Esophagus muscularis mucosa (tissue), 4 donors: ENCODE results near the gene NEK2. TPM values are rescaled to one million over a fixed set of nuclear protein-coding genes. Genes with fewer than 3 reads are reported as not detected.

Source experiments
- DNase-seq: peaks from one replicate; pipeline ENCODE4 v3.0.0-alpha.2; 2017; ENCODE audit errors: extremely low spot score
- H3K27ac ChIP-seq, 4 donors: fragments of 200-600 bp; sonication (generic); replicated peaks in 1 of 4; 1 replicate in 3 of 4; 2 replicates in 1 of 4; pipeline ENCODE4 v1.5.1; 2016 to 2019; ENCODE audit warnings: mild to moderate bottlenecking in 1 of 4
- H3K27me3 ChIP-seq, 4 donors: fragments of 200-600 bp; sonication (generic); one replicate each; pipeline versions ENCODE4 v1.5.1 to v1.6.0; 2016 to 2019
- H3K36me3 ChIP-seq, 4 donors: fragments of 200-600 bp; sonication (generic); one replicate each; pipeline ENCODE4 v1.5.1; 2016 to 2019
- H3K4me1 ChIP-seq, 4 donors: fragments of 200-600 bp; sonication (generic); one replicate each; pipeline ENCODE4 v1.5.1; 2016 to 2019
- H3K4me3 ChIP-seq, 4 donors: fragments of 200-600 bp; sonication (generic); 1 replicate in 2 of 4; 2 replicates in 2 of 4; pipeline ENCODE4 v1.5.1; 2016 to 2019; ENCODE audit warnings: mild to moderate bottlenecking in 4 of 4, moderate library complexity in 1 of 4
- H3K9me3 ChIP-seq, 4 donors: fragments of 200-600 bp; sonication (generic); 1 replicate in 3 of 4; 2 replicates in 1 of 4; pipeline ENCODE4 v1.5.1; 2016 to 2019
- EP300 ChIP-seq: sonication (generic); formaldehyde crosslinking; IDR thresholded peaks from one replicate; pipeline ENCODE4 v1.6.1; 2017; ENCODE audit warnings: antibody characterized with exemption
- POLR2A ChIP-seq: fragments of 450-650 bp; IDR thresholded peaks from one replicate; pipeline ENCODE4 v1.6.1; 2017; ENCODE audit warnings: antibody characterized with exemption, moderate library complexity, mild to moderate bottlenecking, low read depth
- POLR2AphosphoS5 ChIP-seq, 2 donors: sonication (generic); formaldehyde crosslinking; IDR thresholded peaks; one replicate each; pipeline ENCODE4 v1.6.1; 2017; ENCODE audit warnings: antibody characterized with exemption in 2 of 2
- WGBS: methylation state at CpG from one replicate; pipeline ENCODE4 v1.1.5; 2018; 5-methylcytosine and 5-hydroxymethylcytosine counted together
- intact Hi-C: fragments of 100-400 bp; cut with DNase I; formaldehyde crosslinking; loops from one replicate; pipeline ENCODE4 v1.15.1; 2023
- total RNA-seq, 4 donors: library from RNA; depleted of rRNA; stranded (reverse); fragments of >200 nt; gene quantifications; one replicate each; pipeline versions ENCODE4 v1.1.0 to v1.2.1, GENCODE V29; 2016
- TF ChIP-seq, protein P1 (sequence below), 3 experiments: fragments of 200-600 bp in 2 of 3; fragments of 450-650 bp in 1 of 3; sonication (generic) in 2 of 3; IDR thresholded peaks; one replicate each; pipeline ENCODE4 v1.5.1; 2017 to 2019; ENCODE audit warnings: antibody characterized with exemption in 3 of 3, mild to moderate bottlenecking in 2 of 3, moderate library complexity in 1 of 3

Gene NEK2
- total RNA-seq, 4 donors from 2014 or later, result not detected

DNA sequence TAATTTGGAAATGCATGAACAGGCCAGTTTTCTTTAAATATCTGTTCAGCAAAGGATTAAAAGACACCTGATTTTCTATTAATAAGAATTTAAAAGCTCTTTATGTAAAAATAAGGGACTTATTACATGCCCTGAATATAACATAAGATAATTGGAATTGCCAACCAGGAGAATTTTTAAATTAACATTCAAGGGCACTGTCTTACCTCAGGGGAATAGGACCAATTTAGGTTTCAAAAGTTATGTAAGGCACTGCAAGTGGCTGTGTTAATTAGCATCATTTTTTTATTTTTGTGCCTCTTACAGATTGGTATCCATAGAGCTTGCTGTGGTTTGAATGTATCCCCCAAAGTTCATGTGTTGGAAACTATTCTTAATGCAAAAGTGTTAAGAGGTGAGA, 1.3 kb upstream of the NEK2 start:
- Histone ChIP-seq H3K4me3 (no peak overlapping the region), H3K27ac (no peak overlapping the region), H3K9me3 (no peaks in the 10 kb centered on the region), H3K4me1 (peaks cover 11 to 17% (median 14%) of the 10 kb centered on the region in 4 donors), H3K36me3 (no peaks in the 10 kb centered on the region), H3K27me3 (no peaks in the 10 kb centered on the region)
- no peak for DNase-seq
- intact Hi-C loops, result no loop called here
- TF ChIP-seq EP300 (no peak), POLR2AphosphoS5 (IDR thresholded peaks at IDR 0.05) (no peak), POLR2A (no peak)
- TF ChIP-seq, protein P1, sequence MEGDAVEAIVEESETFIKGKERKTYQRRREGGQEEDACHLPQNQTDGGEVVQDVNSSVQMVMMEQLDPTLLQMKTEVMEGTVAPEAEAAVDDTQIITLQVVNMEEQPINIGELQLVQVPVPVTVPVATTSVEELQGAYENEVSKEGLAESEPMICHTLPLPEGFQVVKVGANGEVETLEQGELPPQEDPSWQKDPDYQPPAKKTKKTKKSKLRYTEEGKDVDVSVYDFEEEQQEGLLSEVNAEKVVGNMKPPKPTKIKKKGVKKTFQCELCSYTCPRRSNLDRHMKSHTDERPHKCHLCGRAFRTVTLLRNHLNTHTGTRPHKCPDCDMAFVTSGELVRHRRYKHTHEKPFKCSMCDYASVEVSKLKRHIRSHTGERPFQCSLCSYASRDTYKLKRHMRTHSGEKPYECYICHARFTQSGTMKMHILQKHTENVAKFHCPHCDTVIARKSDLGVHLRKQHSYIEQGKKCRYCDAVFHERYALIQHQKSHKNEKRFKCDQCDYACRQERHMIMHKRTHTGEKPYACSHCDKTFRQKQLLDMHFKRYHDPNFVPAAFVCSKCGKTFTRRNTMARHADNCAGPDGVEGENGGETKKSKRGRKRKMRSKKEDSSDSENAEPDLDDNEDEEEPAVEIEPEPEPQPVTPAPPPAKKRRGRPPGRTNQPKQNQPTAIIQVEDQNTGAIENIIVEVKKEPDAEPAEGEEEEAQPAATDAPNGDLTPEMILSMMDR (IDR thresholded peaks at IDR 0.05), result no peak

DNA sequence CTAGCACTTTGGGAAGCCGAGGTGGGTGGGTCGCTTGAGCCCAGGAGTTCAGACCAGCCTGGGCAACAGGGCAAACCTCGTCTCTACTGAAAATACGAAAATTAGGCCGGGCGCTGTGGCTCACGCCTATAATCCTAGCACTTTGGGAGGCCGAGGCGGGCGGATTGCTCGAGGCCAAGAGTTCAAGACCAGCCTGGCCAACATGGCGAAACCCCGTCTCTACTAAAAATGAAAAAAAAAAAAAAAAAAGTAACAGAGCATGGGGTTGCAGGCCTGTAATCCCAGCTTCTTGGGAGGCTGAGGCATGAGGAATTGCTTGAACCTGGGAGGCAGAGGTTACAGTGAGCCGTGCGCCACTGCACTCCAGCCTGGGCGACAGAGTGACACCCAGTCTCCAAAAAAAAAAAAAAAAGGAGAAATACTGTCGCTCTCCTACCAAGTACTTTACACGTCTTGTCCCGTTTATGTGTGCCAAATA, 724 bp upstream of the NEK2 start:
- DNase-seq, result no peak
- intact Hi-C loops, result no loop called here
- H3K27ac ChIP-seq, result no peak overlapping the region
- H3K36me3 ChIP-seq, result no peaks in the 10 kb centered on the region
- H3K9me3 ChIP-seq, result no peaks in the 10 kb centered on the region
- 31% methylated on average over 19 of the region's 19 CpGs for WGBS
- TF ChIP-seq POLR2A (no peak), POLR2AphosphoS5 (IDR thresholded peaks at IDR 0.05) (no peak), EP300 (no peak)
- TF ChIP-seq, protein P1 (IDR thresholded peaks at IDR 0.05), result no peak
- peaks cover 0 to 3% (median 0%) of the 10 kb centered on the region in 4 donors for H3K27me3 ChIP-seq
- peak overlapping the region; percentile 53 to 66 (median 56) for H3K4me3 ChIP-seq
- peaks cover 11 to 17% (median 14%) of the 10 kb centered on the region in 4 donors for H3K4me1 ChIP-seq

DNA sequence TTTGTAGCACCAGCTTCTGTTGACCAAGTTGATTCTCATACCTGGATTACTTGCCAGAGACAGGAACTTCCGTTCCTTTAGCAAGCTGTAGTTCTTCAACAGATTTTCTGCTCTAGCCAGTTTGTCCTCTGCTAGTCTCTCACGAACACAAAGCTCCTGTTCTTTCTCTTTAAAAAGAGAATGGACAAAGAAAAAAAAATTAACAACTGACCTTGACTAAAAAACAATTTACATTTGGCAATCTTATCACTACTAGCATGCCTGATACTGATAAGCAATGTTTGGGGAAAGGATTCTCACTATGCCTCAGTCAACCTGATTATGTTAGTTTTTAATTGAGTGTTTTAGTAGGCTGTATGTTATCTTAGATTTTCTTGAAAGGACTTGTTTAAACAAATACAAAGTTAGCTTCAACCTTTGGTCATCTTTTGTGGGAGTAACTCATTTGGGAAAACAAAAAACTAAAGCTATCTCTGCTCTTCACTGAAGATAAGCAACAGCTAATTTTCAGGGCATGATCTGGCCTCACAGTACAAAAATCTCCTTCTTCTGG, 8.3 kb downstream of the NEK2 start:
- H3K27ac ChIP-seq, result no peak overlapping the region
- WGBS, result 79% methylated on average over 2 of the region's 2 CpGs
- no peak for TF ChIP-seq POLR2A
- TF ChIP-seq POLR2AphosphoS5 (IDR thresholded peaks at IDR 0.05), result no peak
- TF ChIP-seq, protein P1 (IDR thresholded peaks at IDR 0.05), result no peak
- no peak for TF ChIP-seq EP300
- H3K4me3 ChIP-seq, result no peak overlapping the region
- peaks cover 0 to 11% (median 0%) of the 10 kb centered on the region in 4 donors for H3K27me3 ChIP-seq
- no peaks in the 10 kb centered on the region for H3K36me3 ChIP-seq
- intact Hi-C loops, result no loop called here
- no peaks in the 10 kb centered on the region for H3K4me1 ChIP-seq
- H3K9me3 ChIP-seq, result no peaks in the 10 kb centered on the region
- DNase-seq, result no peak

DNA sequence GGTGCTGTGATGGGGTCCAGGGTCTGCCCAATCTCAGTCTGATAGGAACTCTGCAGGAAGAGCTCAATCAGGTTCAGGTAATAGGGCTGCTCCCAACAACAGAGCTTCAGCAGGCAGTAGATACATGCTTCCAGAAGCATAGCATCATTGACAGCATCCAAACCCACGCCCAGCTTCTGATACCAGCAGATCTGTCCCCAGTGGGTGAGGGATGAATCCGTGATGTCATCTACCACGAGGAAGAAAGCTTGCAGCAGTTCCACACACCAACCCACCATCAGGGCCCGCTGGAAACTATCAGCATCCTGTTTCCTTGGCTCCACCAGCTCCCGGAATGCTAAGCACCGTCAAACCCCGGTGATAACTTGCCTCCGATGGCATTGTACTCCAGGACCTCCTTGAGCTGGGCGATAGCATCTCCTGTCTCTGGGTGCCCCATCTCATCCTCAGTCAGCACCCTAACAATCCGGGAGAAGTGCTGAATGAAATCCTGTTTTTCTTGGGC, 14.7 kb downstream of the NEK2 start:
- H3K4me3 ChIP-seq, result no peak overlapping the region
- TF ChIP-seq POLR2A (no peak), POLR2AphosphoS5 (IDR thresholded peaks at IDR 0.05) (no peak), EP300 (no peak)
- TF ChIP-seq, protein P1 (IDR thresholded peaks at IDR 0.05), result no peak
- no peak for DNase-seq
- H3K9me3 ChIP-seq, result no peaks in the 10 kb centered on the region
- no peaks in the 10 kb centered on the region for H3K36me3 ChIP-seq
- 97% methylated on average over 3 of the region's 10 CpGs for WGBS
- H3K27me3 ChIP-seq, result no peaks in the 10 kb centered on the region
- H3K4me1 ChIP-seq, result no peaks in the 10 kb centered on the region
- intact Hi-C loops, result no loop called here
- no peak overlapping the region for H3K27ac ChIP-seq
